T-helper 9 cell (primary cell): Measurements from ENCODE around the gene LRRC8E.
A peak's percentile ranks its signal among the peaks of the same experiment; 100 is the strongest.

Experiments
- DNase-seq: peaks from one replicate; pipeline ENCODE4 v3.0.0-alpha.2; 2020
- total RNA-seq, 2 donors: gene quantifications; one replicate each; lab custom pipeline; 2026; lab: John Stamatoyannopoulos, UW

Gene LRRC8E
- 0 to 0.42 reads per million in 2 donors for total RNA-seq

DNA sequence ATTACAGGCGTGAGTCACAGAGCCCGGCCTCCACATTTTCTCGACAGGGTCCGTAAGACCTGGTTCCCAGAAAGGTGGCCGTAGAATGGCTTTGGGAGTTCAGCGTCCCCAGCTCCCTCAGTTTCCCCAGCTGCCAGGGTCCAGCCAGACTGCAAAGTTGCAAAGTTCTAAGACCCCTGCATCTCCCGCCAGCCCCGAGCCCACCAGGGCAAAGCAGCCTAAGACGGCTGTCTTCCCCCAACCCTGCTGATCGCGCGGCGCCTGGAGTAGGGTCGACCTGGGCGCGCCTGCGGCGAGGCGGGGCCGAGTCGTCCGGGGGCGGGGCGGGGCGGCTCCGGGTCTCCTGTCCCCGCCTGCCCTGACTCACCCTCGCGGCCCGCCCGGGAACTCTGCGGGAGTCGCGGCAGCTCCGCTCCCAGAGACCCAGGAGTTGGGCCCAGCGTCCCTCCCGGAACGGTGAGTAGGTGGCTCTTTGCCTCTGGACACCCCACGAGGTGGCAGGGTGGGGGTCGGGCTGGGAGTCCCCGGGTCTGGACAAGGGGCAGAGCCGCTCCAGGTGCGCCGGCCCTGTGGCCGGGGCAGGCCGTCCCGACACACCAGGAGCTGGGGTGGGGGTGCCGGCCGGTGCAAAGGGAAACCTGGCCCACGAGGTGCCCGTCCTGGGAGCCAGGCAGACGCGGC is at the start of gene LRRC8E:
LRRC8E (plus strand) TSS at position 366 of the 681 bp plus-strand sequence. CDS start 7,094 bp downstream, outside the sequence.
- DNase-seq, result no peak

- no peak for DNase-seq
Observed at GRCh38 chr19:7839476-7839875, 48.8 kb upstream of the LRRC8E start.

- no peak for DNase-seq
Observed at GRCh38 chr19:7840629-7841028, 47.7 kb upstream of the LRRC8E start.

DNA sequence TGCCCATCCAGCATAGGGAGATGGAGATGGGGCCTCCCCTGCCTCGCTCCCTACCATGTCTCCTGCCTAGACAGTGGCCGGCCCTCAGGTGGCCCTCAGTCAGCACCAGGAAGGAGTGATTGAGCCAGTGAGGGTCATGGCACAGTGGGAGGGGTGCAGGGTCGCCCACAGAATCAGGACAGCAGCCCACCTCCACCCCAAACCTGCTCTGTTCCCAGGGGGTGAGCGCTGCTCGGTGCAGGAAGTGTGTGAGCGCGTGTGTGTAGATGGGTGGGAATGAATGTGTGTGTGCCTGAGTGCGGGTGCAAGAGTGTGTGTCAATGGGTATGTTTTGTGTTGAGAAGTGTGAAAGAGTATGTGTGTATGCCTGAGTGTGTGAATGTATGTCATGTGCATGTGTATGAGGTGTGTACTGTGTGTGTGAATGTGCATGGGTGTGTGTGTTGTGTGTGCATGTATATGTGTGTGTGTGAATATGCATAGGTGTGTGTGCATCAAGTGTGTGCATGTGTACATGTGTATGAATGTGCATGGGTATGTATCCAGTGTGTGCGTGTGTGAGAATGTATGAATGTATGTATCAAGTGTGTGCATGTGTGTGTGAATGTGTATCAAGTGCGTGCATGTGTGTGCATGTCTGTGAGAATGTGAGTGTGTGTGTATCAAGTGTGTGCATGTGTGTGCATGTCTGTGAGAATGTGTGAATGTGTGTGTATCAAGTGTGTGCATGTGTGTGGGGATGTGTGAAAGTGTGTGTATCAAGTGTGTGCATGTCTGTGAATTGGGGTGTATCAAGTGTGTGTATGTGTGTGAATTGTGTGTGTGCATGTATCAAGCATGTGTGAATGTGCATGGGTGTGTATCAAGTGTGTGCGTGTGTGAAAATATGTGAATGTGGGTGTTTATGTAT is 46.3 kb upstream of the LRRC8E start:
- DNase-seq, result no peak

- DNase-seq, result no peak
Observed at GRCh38 chr19:7842661-7843294, 45.5 kb upstream of the LRRC8E start.

GRCh38 chr19:7843521-7843920 is 44.8 kb upstream of the LRRC8E start:
- no peak for DNase-seq

DNA sequence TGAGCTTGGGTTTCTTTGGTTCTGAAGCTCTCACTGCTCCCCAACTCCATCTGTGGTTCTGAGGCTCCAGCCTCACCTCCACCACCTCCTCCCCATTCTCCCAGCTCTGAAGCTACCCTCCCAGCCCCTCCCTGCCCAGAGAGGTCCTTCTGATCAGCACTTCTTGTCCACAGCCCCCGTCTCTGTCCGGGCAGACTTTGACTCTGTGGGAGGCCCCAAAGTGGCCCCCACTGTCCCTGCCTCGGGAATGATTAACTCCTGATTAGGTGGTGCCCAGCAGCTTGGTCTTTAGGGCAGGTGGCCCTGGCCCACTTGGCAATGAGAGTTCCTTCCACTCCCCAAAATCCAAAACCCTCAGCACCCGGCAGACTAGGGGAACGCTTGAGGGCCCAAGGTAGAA is 43.9 kb upstream of the LRRC8E start:
- DNase-seq, result no peak

DNA sequence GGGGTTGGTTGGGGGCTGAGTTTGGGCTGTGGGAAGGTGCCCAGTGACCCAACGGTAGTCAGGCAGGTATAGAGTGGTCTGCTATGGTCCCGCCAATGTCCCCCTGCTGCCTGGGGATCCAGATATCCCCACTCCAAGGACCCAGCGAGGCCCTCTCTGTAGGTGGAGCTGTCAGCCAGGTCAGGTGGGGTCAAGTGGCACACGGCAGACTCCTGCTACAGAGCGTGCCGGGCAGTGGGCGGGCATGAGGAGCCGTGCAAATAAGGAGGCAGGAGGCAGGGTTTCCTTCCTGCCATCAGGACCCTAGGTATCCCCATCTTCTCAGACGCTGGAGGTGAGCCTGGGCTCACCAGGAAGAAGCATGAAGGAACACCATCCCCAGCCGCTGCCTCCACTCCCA is 43.4 kb upstream of the LRRC8E start:
- DNase-seq, result no peak

DNA sequence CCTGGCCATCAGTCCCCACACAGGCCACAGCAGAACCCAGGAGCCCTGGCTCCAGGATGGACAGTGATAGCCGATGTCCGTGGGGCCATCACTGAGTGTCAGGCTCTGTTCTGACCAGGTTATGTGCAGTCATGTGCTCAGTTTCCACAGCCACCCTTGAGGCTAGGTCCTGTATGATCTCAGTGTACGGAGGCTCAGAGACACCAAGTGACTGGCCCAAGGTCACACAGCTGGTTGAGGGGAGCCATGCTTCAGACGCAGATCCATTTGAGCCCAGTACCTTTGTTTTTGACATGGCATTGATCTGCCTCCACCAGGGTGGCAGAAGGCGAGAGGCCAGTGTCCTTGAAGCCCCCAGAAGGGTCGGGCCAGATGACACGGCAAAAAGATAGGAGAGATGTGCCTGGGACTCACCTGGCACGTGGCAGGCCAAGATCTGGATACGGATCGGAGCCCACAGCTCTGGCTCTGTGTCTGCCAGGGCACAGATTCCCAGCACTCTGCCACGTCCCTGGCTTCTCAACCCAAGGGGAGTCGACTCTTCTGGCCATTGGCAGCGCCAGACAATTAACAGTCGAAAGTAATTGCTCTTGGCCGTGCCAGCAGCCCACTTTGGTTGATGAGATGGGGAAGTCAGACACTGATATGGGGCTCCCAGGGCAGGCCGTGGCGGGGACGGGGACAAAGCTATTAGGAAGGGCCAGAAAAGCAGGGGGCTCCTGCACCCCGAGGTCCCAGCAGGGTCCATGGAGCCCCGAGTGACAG is 42.7 kb upstream of the LRRC8E start:
- DNase-seq, result no peak

DNA sequence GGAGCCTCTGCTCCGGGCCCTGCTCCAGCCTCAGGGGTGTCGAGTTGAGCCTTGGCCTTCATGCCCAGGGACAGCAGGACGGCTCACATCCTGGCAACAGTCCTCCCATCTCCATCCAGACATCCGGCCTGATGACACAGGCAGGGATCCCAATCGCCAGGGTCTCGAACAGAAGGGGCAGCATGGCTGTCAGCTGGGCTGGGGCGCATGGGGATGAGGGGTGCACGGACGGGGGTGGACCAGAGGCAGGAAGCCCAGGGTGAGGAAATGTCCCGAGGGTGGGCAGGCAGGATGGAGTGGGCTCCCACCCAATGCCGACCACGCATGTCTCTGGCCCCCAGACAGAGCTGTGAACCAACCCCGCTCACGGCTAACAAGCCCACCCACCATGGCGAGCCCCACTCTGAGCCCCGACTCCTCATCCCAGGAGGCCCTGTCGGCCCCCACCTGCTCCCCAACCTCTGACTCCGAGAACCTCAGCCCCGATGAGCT is 42.1 kb upstream of the LRRC8E start:
- DNase-seq, result no peak

- DNase-seq, result no peak
Observed at GRCh38 chr19:7847664-7848063, 40.6 kb upstream of the LRRC8E start.

- DNase-seq, result no peak
Observed at GRCh38 chr19:7848779-7849457, 39.4 kb upstream of the LRRC8E start.

GRCh38 chr19:7849631-7849999 is 38.7 kb upstream of the LRRC8E start:
- no peak for DNase-seq

GRCh38 chr19:7850000-7850813 is 38.1 kb upstream of the LRRC8E start:
- DNase-seq, result no peak

DNA sequence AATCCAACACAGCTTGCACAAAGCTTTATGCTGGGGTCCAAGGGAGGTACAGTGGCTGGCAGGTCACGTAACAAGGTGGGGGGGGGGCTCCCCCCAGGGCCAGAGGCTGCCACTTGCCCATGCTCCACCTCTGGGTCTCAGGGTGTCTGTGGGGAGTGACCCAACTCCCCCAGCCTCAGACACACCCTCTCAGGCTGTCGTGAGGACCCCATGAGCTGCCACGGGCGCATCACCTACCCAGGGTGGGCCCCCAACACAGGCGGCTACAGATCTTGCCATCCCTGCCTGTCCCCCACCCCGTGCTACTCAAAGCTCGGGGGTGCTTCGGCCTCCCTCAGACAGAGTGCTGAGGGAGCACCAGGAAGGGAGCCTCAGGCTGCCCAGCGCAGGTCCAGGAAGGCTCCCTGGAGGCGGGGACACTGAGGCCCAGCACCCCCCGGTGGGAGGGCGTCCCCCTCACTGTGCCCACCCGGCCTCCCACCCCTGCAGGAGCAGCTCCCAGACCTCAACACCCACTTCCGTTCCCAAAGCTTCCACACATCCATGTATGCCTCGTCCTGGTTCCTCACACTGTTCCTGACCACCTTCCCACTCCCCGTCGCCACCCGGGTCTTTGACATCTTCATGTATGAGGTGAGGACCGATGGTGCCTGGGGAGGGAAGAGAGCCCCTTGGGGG is 37.2 kb upstream of the LRRC8E start:
- no peak for DNase-seq

DNA sequence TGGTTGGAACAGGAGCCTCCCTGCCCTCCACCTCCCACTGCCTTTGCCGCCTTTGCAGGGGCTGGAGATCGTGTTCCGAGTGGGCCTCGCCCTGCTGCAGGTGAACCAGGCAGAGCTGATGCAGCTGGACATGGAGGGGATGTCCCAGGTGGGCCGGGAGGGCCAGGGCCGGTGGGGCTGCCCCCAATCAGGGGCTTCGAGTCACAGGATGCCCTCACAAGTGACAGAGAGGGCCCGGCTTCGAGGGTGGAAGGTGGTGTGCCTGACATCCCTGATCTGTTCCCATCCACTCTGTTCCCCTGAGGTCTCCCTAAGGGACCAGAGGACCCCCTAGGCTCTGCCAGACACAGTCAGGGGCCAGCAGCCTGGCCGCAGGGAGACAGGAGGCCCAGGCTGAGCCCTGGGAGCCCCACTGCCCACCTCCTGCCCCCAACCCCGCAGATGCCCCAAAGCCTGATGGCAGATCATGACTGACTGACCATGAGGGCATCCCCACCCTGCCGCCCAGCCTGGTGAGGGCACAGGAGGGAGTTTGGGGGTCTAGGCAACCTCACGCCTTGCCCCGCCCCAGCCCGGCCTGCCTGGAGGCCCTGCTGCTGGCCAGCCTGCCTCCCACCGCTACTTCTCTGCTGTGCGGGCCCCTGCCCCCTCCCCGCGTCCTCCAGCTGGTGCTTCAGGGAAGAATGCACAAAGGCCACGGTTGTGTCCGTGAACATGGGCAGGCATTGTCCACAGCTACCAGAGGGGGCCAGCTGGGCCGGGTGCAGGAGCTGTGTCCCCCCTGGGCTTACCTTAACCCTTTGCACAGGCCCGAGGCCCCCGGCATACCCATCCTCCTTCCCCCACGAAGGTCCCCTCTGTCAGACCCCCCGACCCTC is 36.4 kb upstream of the LRRC8E start:
- DNase-seq, result no peak

GRCh38 chr19:7852851-7853769 is 35.2 kb upstream of the LRRC8E start:
- DNase-seq, result peak; percentile 60

DNA sequence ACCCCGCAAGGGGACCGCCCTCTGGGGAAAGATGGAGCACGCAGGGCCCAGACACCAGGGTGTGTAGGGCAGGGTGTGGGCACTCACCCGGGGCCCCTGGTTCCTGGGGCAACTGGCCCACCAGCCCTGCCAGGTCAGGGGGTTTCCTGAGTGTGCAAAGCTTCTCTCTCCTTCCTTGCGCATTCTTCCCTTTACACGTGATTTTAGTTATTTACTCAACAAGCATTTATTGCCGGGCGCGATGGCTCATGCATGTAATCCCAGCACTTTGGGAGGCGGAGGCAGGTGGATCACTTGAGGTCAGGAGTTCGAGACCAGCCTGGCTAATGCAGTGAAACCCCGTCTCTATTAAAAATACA is 34.6 kb upstream of the LRRC8E start:
- no peak for DNase-seq
